Measurements from ENCODE around the gene HOXA11.

The HOXA11 gene

GRCh38 chr7:27205325-27206280 is 20.6 kb upstream of the HOXA11 start:
- DNase-seq (ENCODE audit: low read depth) = no peak

- no peak for DNase-seq (ENCODE audit: low read depth)
Observed at GRCh38 chr7:27204851-27205322, 19.9 kb upstream of the HOXA11 start.

GRCh38 chr7:27203964-27204594 is 19.0 kb upstream of the HOXA11 start:
- no peak for DNase-seq (ENCODE audit: low read depth)

GRCh38 chr7:27203365-27203953 is 18.4 kb upstream of the HOXA11 start:
- no peak for DNase-seq (ENCODE audit: low read depth)

GRCh38 chr7:27202862-27203134 is 17.8 kb upstream of the HOXA11 start:
- DNase-seq (ENCODE audit: low read depth) = no peak

GRCh38 chr7:27202018-27202861 is 17.2 kb upstream of the HOXA11 start:
- DNase-seq (ENCODE audit: low read depth) = no peak

- DNase-seq (ENCODE audit: low read depth) = no peak
Observed at GRCh38 chr7:27201580-27202017, 16.6 kb upstream of the HOXA11 start.

GRCh38 chr7:27200761-27201579 is 15.9 kb upstream of the HOXA11 start:
- DNase-seq (ENCODE audit: low read depth) = no peak

- no peak for DNase-seq (ENCODE audit: low read depth)
Observed at GRCh38 chr7:27199849-27200760, 15.1 kb upstream of the HOXA11 start, which contains the start of gene HOXA13. Gene HOXA13, minus strand, starts transcription at chr7:27200091. Its CDS starts 14 bp downstream, at chr7:27200077.

- DNase-seq (ENCODE audit: low read depth) = no peak
Observed at GRCh38 chr7:27198871-27199801, 14.1 kb upstream of the HOXA11 start.

GRCh38 chr7:27198138-27198841 is 13.3 kb upstream of the HOXA11 start:
- DNase-seq (ENCODE audit: low read depth) = no peak

GRCh38 chr7:27197137-27198042 is 12.4 kb upstream of the HOXA11 start:
- DNase-seq (ENCODE audit: low read depth) = no peak

GRCh38 chr7:27196287-27196767 is 11.3 kb upstream of the HOXA11 start:
- DNase-seq (ENCODE audit: low read depth) = peak; percentile 60

- DNase-seq (ENCODE audit: low read depth) = no peak
Observed at GRCh38 chr7:27194686-27195379, 9.8 kb upstream of the HOXA11 start.

GRCh38 chr7:27194002-27194352 is 8.9 kb upstream of the HOXA11 start:
- no peak for DNase-seq (ENCODE audit: low read depth)

GRCh38 chr7:27193335-27194001 is 8.4 kb upstream of the HOXA11 start:
- DNase-seq (ENCODE audit: low read depth) = no peak
